ENCODE measurements around the gene ADAP2.
A peak's percentile ranks its signal among the peaks of the same experiment; 100 is the strongest.
"Not testable (repeated sequence)": the region's sequence is repeated elsewhere in the genome, so short reads cannot be mapped to it uniquely, and the experiment has no call there.

ADAP2 gene

DNA sequence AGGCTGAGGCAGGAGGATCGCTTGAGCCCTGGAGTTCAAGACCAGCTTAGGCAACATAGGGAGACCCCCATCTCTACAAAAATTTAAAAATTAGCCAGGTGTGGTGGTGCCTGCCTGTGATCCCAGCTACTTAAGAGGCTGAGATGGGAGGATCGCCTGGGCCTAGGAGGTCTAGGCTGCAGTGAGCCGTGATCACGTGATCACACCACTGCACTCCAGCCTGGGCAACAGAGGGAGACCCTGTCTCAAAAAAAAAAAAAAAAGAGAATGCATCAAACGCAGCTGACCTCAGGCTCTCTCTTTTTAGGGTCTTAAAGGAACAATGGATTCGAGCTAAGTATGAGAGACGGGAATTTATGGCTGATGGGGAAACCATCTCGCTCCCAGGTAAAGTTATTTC is 9.8 kb downstream of the ADAP2 start:
- DNase-seq: not testable (repeated sequence)

DNA sequence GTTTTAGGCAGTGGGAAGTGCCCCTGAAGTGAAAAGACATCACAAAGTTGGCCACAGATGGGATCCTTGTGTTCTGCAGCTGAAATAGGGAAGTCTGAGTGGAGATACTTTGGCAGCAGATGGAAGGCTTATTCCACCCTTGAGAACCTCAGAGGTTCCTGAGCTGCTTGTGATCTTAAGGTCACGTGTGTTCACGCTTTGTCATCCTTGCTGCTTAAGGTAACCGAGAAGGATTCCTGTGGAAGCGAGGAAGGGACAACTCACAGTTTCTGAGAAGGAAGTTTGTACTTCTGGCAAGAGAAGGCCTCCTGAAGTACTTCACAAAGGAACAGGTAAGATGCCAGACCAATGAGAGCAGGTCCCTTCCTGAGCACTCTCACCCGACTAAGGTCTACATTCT is 12.2 kb downstream of the ADAP2 start:
- no peak for DNase-seq

DNA sequence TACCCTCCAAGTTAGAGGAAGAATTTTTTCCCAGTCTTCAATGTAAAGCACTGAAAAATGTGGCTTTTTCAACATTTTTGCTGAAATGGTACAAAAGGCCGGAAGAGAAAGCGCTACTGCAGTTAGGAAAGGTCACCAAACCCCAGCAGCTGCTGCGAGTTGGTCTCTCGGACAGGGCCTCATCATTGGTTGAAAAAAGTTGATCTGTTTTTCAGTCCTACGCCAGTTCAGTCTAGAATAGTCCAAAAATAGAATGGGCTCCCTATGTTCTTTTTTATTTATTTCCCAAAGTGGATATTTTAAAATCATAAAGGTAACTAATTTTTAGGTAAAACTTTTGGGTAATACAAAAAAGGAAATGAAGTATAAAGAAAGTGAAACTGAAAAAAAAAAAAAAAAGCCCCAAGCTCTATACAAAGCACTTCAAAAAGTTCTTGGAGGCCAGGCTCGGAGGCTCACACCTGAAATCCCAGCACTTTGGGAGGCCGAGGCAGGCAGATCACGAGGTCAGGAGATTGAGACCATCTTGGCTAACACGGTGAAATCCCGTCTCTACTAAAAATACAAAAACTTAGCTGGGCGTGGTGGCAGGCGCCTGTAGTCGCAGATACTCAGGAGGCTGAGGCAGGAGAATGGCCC is 17.4 kb downstream of the ADAP2 start:
- DNase-seq: no peak

DNA sequence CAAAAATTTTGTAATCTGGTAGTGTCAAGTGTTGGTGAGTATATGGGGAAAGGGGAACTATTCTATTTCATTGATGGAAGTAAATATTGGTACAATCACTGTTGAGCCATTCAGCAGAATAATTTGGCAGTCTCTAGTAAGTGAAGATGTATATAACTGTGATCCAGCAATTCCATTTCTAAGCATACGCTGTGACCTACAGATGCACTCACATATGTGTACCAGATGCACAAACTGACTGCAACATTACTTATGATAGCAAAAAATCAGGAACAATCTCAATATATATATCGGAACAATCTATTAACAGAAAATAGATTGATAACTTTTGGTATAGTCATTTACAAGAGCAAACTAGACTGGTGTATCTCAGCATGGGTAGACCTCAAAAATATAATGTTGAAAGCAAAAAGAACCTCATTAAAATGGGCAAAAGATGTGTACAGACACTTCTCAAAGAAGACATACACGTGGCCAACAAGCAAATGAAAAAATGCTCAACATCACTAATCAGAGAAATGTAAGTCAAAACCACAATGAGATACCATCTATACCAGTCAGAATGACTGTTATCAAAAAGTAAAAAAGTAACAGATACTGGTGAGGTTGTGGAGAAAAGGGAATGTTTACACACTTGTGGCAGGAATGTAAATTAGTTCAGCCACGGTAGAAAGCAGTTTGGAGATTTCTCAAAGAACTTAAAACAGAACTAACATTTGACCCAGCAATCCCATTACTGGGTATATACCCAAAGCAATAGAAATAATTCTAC is 20.7 kb downstream of the ADAP2 start:
- peak; percentile 39 for DNase-seq

DNA sequence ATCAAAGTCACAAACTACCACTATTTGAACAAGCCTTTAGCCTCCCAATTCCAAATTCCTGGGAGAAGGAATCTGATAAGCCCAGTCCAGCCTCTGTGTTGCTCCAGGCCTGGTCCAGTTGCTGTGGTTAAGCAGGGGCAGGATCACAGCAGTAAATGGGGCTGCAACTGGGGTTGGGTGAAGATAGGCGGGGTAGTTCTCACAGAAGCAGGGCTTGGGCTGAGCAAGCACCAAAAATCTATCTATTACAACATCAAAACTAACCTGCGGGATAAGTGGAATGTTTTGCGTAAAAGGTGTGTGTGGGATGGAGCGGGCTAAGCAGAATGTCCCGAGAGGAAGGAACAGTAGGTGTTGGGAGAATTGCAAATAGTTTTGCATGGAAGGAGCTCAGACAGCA is 26.1 kb downstream of the ADAP2 start:
- no peak for DNase-seq

DNA sequence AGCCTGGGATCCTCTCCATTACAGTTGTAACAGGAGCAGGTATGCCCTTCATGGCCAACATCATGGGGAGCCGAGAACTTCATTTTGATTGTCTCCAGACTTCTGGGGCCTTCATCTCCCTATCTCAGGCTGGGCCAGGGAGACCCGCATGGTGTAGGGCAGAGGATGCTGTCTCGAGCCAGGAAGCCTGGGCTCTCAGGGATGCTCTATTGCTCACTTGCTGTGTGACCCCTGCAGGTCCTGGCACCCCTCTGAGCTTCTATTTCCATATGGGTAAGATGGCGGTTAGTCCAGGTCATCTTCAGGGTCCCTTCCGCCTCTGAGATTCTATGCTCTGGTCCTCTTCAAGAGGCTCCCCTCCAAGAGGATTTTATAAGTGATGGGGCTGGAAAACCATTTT is 28.4 kb downstream of the ADAP2 start:
- DNase-seq: no peak

DNA sequence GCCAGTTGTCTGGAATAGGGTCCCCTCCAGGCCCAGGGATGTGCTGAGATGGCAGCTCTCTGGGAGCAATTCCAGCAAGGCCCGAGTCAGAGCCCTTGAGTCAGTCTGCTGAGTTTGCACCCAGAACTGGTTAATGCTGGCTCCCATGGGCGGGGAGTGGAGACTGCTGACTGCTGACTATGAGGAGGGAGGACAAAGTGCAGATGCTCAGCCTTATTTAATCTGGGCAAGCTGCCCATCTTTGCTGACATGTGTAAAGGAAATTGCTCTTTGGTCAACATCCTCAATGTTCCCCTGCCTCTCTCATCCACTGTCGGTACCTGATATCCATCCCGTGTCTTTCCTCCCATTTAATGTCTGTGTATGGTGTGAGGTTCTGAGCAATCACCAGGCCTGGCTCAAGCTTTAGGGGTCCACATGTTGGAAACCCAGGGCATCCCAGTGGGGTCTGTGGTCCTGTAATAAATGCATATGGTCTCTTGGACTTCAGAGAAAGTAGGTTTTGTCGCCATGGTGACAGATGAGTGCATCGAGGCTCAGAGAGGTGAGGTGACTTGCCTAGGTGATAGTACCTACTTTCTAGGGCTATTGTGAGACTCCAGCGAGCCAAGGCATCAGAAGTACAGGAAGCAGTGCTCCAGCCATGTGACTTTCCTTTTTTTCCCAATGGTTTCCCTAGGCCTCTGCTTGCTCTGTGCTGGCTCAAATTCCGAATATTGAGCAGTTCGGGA is 29.1 kb downstream of the ADAP2 start:
- peak; percentile 84 for DNase-seq

DNA sequence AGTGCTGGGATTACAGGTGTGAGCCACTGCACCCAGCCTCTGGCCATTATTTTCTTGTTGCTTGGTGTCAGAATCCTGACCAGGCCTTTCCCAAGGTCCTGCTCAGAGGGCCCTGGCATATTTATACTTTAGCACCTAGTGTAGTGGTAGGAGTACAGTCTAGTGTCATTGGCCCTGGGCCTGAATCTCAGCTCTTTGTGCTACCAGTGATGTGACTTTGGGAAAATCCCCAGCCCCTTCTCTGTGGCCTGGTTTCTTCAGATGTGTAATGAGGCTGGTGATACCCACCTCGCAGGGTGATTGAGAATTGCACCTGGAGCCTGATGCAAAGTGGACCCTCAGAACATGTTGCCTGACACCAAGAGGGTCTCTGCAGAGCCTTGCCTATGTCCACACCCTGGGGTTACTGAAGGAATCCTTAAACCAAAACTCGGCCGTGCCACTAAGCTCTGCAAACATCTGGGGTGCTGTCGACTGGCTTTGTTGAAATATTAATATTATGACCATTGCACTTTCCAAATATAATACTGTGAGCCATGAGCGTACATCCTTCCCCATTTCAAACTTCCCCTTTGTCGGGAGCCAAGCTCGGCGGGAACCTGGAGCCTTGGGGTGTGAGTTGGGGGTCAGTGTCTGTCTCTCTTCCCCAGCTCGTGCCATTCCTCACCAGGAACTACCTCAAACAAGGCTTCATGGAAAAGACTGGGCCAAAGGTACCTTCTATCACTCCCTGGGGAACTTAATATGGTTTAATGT is 31.1 kb downstream of the ADAP2 start:
- no peak for DNase-seq

DNA sequence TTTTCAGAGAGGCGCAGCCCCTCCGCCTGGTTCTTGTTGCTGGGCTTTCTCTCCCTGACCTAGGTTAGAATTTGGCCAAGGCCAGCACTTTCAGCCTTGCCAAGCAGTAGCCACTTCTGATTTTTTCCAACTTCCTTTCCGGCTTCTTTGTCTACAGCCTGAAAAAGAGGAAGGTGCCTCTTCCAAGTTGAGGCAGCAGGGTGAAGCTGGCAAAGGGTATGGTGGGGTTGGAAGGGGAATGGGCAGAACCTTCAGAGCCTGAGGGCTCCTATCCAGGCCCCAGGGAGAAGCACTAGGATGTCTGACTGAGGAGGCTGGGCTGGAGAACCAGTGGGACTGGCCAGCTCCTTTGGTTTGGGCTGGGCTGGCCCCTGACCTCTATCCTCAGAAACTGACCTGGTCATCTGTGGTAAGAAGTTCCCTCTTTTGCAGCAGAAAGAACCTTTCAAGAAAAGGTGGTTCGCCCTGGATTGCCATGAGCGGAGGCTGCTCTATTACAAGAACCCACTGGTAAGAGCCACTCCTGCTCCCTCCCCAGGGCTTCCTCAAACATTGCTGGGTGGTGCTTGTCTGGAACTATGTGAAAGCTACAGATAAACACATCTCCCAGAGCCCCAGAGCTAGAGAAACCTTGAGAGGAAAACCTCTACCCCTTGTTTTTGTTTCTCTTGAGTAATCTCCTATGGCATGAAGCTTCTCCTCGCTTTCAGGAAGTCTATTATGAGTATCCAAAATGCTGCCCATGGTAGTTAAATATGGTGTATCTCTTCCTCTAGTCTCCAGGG is 32.5 kb downstream of the ADAP2 start:
- no peak for DNase-seq

DNA sequence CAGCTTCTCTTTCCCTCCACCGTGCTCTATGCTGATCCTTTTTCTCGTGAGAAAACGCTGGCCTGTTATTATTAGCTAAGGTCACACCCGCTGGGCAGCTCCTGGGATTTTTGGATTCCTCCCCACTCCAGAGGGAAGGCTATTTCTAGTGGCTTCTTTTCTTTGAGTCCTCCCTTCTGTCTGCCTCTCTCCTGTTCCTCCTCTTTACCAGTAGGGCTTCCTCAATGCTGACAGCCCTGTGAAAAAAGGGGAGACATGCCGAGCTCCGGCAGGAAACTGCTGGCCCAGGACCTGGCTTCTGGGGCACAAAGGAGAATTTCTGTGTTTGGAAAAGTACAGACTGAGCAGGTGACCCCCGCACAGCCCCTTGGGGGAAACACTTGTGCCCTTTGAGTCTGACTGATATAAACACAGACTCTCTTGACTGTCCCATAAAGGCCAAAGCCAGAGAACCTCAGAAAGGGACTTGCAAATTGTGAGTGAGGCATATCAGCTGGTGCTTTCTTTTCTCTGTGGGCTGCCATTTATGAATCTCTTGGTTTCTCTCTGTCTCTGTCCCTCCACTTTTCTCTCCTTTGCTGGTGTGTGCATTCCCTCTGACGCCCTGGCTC is 35.1 kb downstream of the ADAP2 start:
- DNase-seq: no peak

DNA sequence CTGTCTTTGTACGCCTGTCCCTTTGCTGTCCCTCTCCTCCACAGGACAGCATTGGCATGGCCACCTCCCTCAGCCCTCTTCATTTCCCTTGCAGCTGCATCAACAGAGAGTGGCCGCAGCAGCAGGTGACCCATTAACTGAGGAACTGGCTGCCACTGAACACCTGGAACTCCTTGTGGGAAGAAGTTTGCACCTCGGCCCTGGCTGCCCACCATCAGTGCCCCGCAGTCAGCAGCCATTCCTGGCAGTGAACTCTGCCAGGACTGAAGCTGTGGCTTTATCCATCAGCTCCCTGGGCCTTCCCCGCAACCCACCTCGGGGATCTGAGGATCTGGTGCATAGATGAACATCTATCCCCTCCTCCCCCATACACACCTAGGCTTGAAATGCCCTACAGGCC is 36.0 kb downstream of the ADAP2 start:
- no peak for DNase-seq

DNA sequence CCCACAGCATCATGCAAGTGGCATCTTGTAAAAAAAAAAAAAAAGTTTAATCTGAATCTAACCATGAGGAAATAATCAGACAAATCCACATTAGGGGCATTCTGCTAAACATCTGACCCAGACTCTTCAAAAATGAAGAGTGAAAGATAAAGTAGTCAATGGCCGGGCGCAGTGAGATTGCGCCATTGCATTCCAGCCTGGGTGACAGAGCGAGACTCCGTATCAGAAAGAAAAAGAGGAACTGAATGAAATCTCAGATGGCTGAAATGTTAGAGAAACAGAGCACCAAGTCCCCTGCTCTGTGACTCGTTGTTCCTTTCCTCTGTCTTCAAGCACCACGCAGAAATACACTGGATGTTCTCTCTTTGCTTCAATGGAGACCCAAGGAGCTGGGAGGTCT is 36.4 kb downstream of the ADAP2 start:
- DNase-seq: peak; percentile 11

DNA sequence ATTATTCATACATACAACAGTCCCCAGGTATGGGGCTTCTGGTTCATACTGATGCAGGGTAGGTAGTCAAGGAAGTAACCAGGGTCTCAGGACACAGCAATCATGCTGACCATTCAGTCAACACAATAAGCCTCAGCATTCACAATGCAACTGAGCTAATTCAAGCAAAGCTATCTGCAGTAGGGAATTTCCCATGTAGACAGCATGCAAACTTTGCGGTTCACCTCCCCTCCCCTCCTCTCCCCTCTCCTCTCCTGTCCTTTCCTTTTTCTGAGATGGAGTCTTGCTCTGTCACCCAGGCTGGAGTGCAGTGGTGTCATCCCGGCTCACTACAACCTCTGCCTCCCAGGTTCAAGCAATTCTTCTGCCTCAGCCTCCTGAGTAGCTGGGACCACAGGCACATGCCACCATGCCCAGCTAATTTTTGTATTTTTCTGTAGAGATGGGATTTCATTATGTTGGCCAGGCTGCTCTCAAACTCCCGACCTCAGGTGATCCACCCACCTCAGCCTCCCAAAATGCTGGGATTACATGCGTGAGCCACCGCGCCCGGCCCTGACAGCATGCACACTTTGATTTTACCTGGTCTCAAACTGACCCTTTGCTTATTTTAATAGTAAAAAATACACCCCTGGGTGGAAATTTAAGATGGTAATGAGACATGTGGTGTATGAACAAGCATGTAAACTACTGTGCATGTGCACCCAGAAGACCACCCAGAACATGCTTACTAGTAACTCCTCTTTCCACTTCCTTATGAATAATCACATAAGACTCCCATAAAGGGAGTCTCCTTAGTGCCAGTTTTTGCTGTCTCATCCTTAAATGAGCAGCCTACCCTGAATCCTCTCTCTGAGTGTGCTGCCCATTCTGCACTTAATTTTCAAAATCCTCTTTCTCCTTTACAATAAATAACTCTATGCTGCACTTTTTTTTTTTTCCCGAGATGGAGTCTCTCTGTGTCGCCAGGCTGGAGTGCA is 39.8 kb downstream of the ADAP2 start:
- DNase-seq: peak; percentile 60

DNA sequence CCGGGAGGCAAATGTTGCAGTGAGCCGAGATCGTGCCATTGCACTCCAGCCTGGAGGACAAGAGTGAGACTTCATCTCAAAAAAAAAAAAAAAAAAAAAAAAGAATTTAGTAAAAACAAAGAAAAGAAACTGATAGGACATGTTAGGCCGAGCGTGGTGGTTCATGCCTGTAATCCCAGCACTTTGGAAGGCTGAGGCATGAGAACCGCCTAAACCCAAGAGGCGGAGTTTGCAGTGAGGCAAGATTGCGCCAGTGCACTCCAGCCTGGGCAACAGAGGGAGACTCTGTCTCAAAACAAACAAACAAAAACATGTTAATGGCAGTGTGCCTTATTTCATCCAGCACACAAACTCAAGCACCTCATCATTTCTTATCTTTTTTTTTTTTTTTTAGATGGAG is 42.6 kb downstream of the ADAP2 start:
- DNase-seq: not testable (repeated sequence)

DNA sequence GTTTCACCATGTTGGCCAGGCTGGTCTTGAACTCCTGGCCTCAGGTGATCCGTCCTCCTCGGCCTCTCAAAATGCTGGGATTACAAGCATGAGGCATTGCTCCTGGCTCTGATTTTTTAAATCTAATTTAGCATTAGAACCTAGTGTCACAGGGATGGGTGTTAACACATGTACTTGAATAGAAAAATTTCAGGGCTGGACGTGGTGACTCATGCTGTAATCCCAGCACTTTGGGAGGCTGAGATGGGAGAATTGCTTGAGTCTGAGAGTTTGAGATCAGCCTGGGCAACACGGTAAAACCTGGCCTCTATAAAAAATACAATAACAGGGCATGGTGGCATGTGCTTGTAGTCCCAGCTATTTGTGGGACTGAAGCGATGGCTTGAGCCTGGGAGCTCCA is 43.1 kb downstream of the ADAP2 start:
- DNase-seq: peak; percentile 51

DNA sequence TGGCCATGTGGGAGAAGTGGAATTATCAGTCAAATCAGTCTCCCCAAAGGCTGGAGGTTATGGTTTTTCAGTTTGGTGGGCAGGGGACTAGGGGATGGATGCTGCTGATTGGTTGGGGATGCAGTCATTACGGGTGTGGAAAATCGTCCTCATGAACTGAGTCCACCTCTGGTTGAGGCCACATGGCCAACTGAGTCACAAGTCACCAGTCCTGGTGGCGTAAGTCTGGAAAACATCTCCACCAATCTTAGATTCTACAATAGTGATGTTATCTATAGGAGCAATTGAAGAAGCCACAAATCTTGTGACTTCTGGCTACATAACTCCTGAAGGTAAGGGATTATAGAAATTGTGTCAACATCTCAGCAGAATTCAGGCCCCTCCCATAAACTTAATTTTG is 43.9 kb downstream of the ADAP2 start:
- no peak for DNase-seq

DNA sequence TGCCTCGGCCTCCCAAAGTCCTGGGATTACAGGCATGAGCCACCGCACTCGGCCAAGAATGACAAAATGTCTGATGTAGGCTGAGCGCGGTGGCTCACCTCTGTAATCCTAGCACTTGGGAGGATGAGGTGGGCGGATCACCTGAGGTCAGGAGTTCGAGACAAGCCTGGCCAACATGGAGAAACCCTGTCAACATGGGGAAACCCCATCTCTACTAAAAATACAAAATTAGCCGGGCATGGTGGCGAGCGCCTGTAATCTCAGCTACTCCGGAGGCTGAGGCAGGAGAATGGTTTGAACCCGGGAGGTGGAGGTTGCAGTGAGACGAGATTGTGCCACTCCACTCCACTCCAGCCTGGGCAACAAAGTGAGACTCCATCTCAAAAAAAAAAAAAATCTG is 46.2 kb downstream of the ADAP2 start:
- not testable (repeated sequence) for DNase-seq

DNA sequence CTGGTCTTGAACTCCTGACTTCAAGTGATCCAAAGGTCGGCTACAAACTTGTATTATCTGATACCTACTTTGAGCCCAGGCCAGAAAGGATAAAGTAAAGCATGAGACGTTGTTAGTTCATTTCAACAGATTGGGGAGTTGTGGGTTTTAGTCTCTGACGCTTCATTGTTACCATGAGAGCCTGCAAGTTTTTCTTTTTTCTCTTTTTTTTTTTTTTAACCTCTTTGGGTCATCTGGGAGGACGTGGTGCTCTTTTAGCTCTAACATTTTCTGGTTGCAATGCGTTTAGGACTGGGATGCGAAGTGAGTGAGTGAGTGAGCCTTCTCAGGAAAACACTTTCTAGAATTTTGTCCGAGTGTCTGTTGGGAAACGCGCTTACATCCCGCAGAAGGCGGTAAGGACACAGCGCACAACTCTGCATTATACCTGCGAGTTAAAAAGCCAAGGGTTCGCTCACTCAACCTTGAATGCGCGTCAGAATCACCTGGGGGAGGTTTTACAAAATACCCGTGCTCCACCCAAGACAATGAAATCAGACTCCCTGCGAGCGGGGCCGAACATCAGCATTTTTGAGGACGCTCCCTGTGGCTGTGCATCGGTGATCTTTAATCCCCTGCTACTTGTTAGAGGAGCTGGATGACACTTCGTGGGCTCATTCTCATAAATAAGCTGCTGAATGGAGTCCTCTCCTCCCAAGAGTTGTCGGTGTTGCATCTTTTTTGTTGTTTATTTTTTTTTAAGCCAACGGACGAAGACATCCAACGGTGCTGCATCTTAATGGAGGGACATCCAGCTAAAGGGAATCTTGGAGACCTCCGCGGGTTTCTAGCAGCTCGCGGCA is 48.5 kb downstream of the ADAP2 start:
- peak; percentile 4 for DNase-seq

DNA sequence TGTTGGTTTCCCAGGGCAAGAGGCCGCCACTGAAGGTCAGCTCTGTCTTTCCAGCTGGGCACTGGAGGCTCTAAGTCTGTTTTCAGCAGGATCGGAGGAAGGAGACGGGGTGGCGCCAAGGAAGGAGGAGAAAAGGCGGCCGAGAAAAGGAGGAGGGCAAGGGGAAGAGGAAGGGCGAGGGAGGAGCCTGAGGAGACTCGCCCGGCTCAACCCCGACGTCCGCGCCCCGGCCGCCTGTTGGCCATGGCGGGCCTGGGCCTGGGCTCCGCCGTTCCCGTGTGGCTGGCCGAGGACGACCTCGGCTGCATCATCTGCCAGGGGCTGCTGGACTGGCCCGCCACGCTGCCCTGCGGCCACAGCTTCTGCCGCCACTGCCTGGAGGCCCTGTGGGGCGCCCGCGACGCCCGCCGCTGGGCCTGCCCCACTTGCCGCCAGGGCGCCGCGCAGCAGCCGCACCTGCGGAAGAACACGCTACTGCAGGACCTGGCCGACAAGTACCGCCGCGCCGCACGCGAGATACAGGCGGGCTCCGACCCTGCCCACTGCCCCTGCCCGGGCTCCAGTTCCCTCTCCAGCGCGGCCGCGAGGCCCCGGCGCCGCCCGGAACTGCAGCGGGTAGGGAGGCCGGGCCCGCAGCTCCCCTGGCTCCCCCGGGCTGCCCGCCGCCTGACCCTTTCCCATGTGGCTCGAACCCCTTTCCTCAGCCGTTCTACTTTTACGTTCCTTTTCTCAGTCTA is 49.3 kb downstream of the ADAP2 start, which contains the start of gene RNF135:
Gene RNF135 (plus strand): TSS at position 209 of the 737 bp plus-strand sequence. CDS start 35 bp downstream, at position 244.
- DNase-seq: peak; percentile 90
